HCT116 (cell line): ENCODE measurements around the gene TPM4.

Experiments used
- CEBPB ChIP-seq: IDR thresholded peaks from 2 replicates; pipeline ENCODE4 v1.6.1; 2012; ENCODE audit warnings: low read depth
- ELF1 ChIP-seq: IDR thresholded peaks from 2 replicates; pipeline ENCODE4 v1.6.1; 2012; ENCODE audit warnings: low read depth, borderline replicate concordance
- EZH2phosphoT487 ChIP-seq: fragments of 200-600 bp; IDR thresholded peaks from 2 replicates; pipeline ENCODE4 v1.6.1; 2018; ENCODE audit warnings: antibody characterized with exemption, borderline replicate concordance
- POLR2A ChIP-seq: IDR thresholded peaks from 2 replicates; pipeline ENCODE4 v1.7.0; 2011; ENCODE audit warnings: borderline replicate concordance; ENCODE audit not compliant: insufficient read depth, insufficient read length; ENCODE audit errors: extremely low read depth
- POLR2AphosphoS5 ChIP-seq: IDR thresholded peaks from 2 replicates; pipeline ENCODE4 v1.6.1; 2011; ENCODE audit warnings: mild to moderate bottlenecking, low read depth, low read length, moderate library complexity
- SP1 ChIP-seq: IDR thresholded peaks from 2 replicates; pipeline ENCODE4 v1.6.1; 2012; ENCODE audit warnings: low read depth
- ZNF274 ChIP-seq: fragments of 200-500 bp; sonication (Bioruptor generic); IDR thresholded peaks from 2 replicates; pipeline ENCODE4 v1.6.1; 2014; ENCODE audit warnings: mild to moderate bottlenecking, low read depth, low read length, inconsistent platforms
- TF ChIP-seq, protein P1 (sequence below), 3 experiments: fragments of 200-600 bp in 1 of 3; sonication (generic) in 1 of 3; IDR thresholded peaks in 2 of 3; conservative IDR thresholded peaks in 1 of 3; 2 replicates each; pipeline ENCODE4 v1.5.1; 2012 to 2017; ENCODE audit warnings: low read depth in 2 of 3, low read length in 2 of 3, antibody characterized with exemption in 1 of 3, borderline replicate concordance in 1 of 3, control low read depth in 1 of 3, mild to moderate bottlenecking in 1 of 3, mixed read lengths in 1 of 3, mixed run types in 1 of 3, moderate library complexity in 1 of 3; ENCODE audit not compliant: insufficient read depth in 1 of 3
- TF ChIP-seq, protein P2 (sequence below): IDR thresholded peaks from 2 replicates; pipeline ENCODE4 v1.6.1; 2012; ENCODE audit warnings: low read depth

DNA sequence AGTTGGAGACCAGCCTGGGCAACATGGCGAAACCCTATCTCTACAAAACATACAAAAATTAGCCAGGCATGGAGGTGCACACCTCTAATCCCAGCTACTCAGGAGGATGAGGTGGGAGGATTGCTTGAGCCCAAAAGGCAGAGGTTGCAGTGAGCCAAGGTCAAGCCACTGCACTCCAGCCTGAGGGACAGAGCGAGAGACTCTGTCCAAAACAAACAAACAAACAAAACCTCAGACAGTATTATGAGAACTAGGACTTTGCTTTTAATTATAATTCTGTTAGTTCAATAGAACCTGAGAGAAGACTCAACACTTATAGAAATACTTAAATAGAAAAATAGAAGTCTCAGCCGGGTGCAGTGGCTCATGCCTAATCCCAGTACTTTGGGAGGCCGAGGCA is 31.1 kb upstream of the TPM4 start:
- TF ChIP-seq, protein P1, sequence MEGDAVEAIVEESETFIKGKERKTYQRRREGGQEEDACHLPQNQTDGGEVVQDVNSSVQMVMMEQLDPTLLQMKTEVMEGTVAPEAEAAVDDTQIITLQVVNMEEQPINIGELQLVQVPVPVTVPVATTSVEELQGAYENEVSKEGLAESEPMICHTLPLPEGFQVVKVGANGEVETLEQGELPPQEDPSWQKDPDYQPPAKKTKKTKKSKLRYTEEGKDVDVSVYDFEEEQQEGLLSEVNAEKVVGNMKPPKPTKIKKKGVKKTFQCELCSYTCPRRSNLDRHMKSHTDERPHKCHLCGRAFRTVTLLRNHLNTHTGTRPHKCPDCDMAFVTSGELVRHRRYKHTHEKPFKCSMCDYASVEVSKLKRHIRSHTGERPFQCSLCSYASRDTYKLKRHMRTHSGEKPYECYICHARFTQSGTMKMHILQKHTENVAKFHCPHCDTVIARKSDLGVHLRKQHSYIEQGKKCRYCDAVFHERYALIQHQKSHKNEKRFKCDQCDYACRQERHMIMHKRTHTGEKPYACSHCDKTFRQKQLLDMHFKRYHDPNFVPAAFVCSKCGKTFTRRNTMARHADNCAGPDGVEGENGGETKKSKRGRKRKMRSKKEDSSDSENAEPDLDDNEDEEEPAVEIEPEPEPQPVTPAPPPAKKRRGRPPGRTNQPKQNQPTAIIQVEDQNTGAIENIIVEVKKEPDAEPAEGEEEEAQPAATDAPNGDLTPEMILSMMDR (IDR thresholded peaks at IDR 0.05 in 2 of 3, conservative IDR thresholded peaks at IDR 0.05 in 1 of 3; ENCODE audit: borderline replicate concordance in 1 of 3, insufficient read depth in 1 of 3, low read depth in 2 of 3, low read length in 2 of 3) = no peak
- TF ChIP-seq POLR2A (no peak), POLR2AphosphoS5 (no peak), EZH2phosphoT487 (no peak), SP1 (no peak), ZNF274 (no peak), CEBPB (no peak), ELF1 (no peak)
- TF ChIP-seq, protein P2, sequence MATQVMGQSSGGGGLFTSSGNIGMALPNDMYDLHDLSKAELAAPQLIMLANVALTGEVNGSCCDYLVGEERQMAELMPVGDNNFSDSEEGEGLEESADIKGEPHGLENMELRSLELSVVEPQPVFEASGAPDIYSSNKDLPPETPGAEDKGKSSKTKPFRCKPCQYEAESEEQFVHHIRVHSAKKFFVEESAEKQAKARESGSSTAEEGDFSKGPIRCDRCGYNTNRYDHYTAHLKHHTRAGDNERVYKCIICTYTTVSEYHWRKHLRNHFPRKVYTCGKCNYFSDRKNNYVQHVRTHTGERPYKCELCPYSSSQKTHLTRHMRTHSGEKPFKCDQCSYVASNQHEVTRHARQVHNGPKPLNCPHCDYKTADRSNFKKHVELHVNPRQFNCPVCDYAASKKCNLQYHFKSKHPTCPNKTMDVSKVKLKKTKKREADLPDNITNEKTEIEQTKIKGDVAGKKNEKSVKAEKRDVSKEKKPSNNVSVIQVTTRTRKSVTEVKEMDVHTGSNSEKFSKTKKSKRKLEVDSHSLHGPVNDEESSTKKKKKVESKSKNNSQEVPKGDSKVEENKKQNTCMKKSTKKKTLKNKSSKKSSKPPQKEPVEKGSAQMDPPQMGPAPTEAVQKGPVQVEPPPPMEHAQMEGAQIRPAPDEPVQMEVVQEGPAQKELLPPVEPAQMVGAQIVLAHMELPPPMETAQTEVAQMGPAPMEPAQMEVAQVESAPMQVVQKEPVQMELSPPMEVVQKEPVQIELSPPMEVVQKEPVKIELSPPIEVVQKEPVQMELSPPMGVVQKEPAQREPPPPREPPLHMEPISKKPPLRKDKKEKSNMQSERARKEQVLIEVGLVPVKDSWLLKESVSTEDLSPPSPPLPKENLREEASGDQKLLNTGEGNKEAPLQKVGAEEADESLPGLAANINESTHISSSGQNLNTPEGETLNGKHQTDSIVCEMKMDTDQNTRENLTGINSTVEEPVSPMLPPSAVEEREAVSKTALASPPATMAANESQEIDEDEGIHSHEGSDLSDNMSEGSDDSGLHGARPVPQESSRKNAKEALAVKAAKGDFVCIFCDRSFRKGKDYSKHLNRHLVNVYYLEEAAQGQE = no peak
